GM18868 (cell line): Measurements from ENCODE around the gene TJP3.
"Not testable (repeated sequence)": the region's sequence is repeated elsewhere in the genome, so short reads cannot be mapped to it uniquely, and the experiment has no call there.

Experiments
- ATAC-seq: cut with Tn5 transposase; IDR thresholded peaks from one replicate; pipeline ENCODE4 v1.9.1; 2021; ENCODE audit warnings: mild to moderate bottlenecking, moderate library complexity; ENCODE audit not compliant: unreplicated experiment

TJP3 gene

GRCh38 chr19:3738477-3739220, 30.5 kb downstream of the TJP3 start:
- ATAC-seq, result no peak

- ATAC-seq, result no peak
Observed at GRCh38 chr19:3740431-3740830, 32.2 kb downstream of the TJP3 start.

GRCh38 chr19:3743486-3743885, 35.3 kb downstream of the TJP3 start:
- ATAC-seq, result no peak

GRCh38 chr19:3745363-3746045, 37.3 kb downstream of the TJP3 start:
- no peak for ATAC-seq

- ATAC-seq, result no peak
Observed at GRCh38 chr19:3746371-3747056, 38.3 kb downstream of the TJP3 start.

- no peak for ATAC-seq
Observed at GRCh38 chr19:3748965-3749364, 40.8 kb downstream of the TJP3 start.

- ATAC-seq, result no peak
Observed at GRCh38 chr19:3750211-3750610, 42.0 kb downstream of the TJP3 start.

GRCh38 chr19:3751236-3751635, 43.1 kb downstream of the TJP3 start:
- no peak for ATAC-seq

- no peak for ATAC-seq
Observed at GRCh38 chr19:3752492-3752891, 44.3 kb downstream of the TJP3 start.

GRCh38 chr19:3753631-3754410, 45.6 kb downstream of the TJP3 start:
- ATAC-seq, result no peak

- not testable (repeated sequence) for ATAC-seq
Observed at GRCh38 chr19:3757705-3758104, 49.5 kb downstream of the TJP3 start.

- not testable (repeated sequence) for ATAC-seq
Observed at GRCh38 chr19:3758297-3758696, 50.1 kb downstream of the TJP3 start.

GRCh38 chr19:3759482-3760254, 51.5 kb downstream of the TJP3 start:
- ATAC-seq, result no peak

- ATAC-seq, result no peak
Observed at GRCh38 chr19:3760871-3761361, 52.7 kb downstream of the TJP3 start.

- peak; percentile 54 for ATAC-seq
Observed at GRCh38 chr19:3761382-3762129, 53.4 kb downstream of the TJP3 start, which contains the start of gene APBA3. APBA3 (minus strand) TSS chr19:3761692; CDS start chr19:3760264, 1,428 bp downstream.

GRCh38 chr19:3762130-3762473, 53.9 kb downstream of the TJP3 start:
- ATAC-seq, result no peak

- ATAC-seq, result peak; percentile 72
Observed at GRCh38 chr19:3762501-3763459, 54.6 kb downstream of the TJP3 start, which contains the start of gene MRPL54. MRPL54 (plus strand) TSS chr19:3762682; CDS start chr19:3762701, 19 bp downstream.

GRCh38 chr19:3765121-3765520, 56.9 kb downstream of the TJP3 start:
- no peak for ATAC-seq
